NOMO-1 treated with DMSO at 0.1 percent for 48 hours (cell line): Measurements from ENCODE around the gene CPEB3.
"Not testable (repeated sequence)": the region's sequence is repeated elsewhere in the genome, so short reads cannot be mapped to it uniquely, and the experiment has no call there.

ENCODE experiments used
- DNase-seq: peaks from one replicate; lab custom pipeline; 2025; ENCODE audit not compliant: unreplicated experiment; lab: John Stamatoyannopoulos, UW

The CPEB3 gene

DNA sequence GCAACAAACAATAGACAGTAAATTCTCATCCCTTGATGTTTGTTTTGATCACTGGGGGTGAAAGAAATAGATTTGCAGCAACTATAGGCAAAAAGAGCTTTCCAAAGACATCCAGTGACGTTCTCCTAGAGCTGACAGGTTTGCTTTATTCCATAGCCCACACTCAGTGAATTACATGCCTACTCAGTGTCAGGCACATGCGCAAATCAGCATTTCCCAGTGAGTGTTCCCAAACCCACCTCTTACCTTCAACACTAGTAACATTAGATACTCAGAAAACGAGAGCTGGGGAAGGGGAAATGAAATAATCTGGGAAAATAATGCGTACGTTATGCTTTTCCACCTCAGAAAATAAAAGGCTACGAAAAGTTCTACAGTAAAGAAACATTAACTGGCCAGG lies 144.1 kb downstream of the CPEB3 start:
- DNase-seq, result no peak

DNA sequence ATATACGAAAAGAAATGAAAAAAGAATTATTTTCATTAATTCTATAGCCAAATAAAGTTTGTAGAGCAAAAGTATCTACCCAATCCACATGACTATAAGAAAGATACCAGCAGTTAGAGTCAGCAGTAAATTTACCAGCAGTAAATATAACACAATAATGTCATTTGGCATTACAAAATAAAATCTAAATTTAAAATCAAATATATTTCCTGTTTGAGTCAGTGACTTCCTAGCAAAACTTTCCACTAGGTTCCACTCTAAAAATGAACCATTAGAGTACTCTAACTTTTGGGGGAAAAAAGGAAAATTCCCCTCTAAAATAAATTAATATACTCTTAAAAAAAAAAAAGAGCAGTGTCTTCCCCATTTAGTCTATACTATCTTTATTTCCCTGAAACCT lies 144.8 kb downstream of the CPEB3 start:
- no peak for DNase-seq

- peak; percentile 75 for DNase-seq
Measured at GRCh38 chr10:92142949-92143348, 147.9 kb downstream of the CPEB3 start.

- no peak for DNase-seq
Measured at GRCh38 chr10:92142512-92142911, 148.4 kb downstream of the CPEB3 start.

DNA sequence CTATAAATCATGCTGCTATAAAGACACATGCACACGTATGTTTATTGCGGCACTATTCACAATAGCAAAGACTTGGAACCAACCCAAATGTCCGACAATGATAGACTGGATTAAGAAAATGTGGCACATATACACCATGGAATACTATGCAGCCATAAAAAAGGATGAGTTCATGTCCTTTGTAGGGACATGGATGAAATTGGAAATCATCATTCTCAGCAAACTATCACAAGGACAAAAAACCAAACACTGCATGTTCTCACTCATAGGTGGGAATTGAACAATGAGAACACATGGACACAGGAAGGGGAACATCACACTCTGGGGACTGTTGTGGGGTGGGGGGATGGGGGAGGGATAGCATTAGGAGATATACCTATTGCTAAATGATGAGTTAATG lies 149.7 kb downstream of the CPEB3 start:
- DNase-seq, result not testable (repeated sequence)

DNA sequence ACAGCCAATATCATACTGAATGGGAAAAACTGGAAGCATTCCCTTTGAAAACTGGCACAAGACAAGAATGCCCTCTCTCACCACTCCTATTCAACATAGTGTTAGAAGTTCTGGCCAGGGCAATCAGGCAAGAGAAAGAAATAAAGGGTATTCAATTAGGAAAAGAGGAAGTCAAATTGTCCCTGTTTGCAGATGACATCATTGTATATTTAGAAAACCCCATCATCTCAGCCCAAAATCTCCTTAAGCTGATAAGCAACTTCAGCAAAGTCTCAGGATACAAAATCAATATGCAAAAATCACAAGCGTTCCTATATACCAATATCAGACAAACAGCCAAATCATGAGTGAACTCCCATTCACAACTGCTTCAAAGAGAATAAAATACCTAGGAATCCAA lies 156.8 kb downstream of the CPEB3 start:
- not testable (repeated sequence) for DNase-seq

DNA sequence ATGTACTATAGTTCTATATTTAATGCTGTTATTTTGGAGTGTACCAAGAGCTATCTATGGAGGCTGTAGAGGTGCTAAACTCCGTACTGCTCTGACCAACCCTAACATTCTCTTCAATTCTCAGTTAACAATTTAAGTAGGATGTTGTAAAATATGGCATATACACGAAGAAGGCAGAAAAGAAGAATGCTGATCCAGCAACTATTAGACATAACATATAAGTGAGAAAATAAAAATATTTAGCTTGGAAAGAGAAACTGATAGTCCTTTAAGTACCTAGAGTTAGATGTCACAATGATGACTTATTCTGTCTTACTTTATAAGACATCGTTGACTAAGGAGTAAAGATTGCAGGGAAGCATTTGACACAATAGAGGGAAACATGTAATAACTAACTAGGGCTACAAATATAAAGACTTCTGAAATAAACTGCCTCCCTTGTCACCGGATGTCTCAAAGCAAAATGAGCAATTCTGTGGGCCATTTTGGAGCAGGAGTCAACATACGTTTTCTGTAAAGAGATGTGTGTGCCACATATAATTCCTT lies 159.5 kb downstream of the CPEB3 start:
- no peak for DNase-seq

- no peak for DNase-seq
Measured at GRCh38 chr10:92130622-92131274, 160.1 kb downstream of the CPEB3 start.

- DNase-seq, result no peak
Measured at GRCh38 chr10:92126100-92126650, 164.7 kb downstream of the CPEB3 start.

DNA sequence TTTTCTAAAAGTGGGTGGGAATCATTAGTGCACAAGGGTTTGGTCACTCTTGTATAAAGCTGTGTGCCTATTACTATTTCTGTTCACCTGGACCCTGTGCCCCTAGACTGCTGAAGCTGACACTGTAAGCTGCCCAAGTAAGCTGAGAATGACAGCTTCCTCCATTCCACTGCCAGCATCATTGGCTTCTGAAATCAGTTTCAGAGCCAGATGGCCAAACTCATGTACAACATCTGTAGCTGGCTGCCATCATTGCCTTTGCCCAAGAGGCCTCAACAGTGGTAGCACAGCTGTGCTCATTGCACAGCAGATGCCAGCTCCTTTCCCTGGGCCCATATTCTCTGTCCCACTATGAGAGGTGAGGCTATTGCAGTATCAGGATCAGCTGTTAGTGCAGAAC lies 165.7 kb downstream of the CPEB3 start:
- DNase-seq, result no peak

- DNase-seq, result no peak
Measured at GRCh38 chr10:92124616-92125143, 166.2 kb downstream of the CPEB3 start.

GRCh38 chr10:92124020-92124419 lies 166.9 kb downstream of the CPEB3 start:
- no peak for DNase-seq

- DNase-seq, result no peak
Measured at GRCh38 chr10:92122941-92123450, 167.9 kb downstream of the CPEB3 start.

DNA sequence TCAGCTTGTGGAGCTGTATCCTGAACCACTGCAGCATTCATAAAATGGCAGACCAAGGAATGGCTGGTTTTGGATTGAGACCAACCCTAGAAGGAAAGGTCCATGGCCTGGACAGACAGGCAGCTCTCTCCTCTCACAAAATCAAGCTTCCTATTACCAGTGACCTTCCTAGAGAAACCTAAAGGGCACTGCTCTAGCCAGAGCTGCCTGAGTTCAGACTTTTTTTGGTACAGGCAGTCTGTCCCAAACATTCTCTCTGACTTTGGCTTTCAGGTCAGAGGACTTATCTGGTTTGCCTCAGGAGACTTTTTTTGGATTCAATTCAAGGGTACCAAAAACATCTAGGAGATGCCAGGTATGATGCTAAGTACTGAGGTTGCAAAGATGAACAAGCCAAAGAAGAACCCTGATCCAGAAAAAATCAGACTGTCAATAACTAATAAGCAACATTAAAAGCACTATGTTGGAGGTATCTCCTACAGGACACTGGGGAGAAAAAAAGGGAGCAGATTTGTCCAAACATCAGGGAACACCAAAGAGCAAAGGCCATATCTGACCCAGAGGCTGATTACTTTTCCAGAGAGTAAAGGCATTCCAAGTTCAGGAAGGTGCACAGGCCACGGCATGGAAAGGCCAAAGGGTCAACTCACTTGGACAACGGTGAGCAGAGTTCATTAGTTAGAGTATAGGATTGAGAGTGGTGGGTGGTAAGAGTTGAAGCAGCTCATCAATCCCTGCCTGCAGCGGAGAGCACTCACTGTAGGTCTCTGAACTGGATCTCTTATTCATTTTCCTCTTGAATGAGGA lies 169.0 kb downstream of the CPEB3 start:
- no peak for DNase-seq

DNA sequence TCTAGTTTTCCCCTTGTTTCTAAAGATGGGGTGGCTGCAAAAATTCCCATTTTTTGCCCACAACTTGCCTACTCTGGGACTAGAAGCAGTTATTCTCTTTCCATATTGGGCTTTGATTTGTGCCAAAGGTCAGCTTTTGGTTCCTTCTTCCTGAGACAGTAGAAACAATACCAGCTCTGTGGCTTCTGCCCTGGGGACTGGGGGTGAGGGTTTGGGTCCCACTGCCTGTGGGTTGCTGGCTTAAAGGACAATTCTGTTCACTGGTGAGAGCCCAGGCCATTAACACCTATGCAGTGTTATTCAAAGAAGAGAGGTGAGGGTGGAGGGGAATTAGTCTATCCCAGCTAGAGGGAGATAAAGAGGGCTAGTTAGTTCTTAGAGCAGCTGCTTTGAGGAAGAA lies 171.5 kb downstream of the CPEB3 start:
- DNase-seq, result no peak

- DNase-seq, result not testable (repeated sequence)
Measured at GRCh38 chr10:92114917-92115316, 176.0 kb downstream of the CPEB3 start.

DNA sequence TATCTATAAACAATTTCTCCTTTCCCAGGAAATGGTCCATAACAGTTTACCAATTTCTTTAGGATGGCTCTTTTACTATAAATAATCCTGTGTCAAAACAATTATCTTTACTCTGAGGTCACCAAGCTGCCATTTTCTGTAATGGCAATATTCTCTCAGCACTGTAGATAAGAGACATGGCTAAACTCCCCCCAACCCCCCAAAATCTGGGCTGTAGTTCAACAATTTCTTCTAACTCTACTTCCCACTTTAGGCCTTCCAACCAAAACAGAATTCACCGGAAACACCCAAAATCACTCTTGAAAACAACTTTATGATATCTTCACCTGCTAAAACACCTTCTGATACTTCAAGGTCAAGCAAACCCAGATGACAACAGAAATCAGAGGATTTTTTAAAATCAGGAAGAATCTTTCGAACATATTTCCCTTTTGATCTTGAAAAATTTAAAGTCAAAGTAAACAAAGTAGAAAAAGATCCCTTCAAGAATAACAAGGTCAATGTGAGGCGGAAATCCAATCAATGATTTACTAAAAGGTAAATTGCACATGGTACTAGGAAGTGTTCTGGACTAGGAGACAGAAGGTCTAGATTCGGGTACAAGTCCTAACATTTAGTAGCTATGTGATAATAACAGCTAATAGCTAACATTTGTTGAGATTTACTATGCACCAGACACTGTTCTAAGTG lies 176.8 kb downstream of the CPEB3 start:
- DNase-seq, result no peak

DNA sequence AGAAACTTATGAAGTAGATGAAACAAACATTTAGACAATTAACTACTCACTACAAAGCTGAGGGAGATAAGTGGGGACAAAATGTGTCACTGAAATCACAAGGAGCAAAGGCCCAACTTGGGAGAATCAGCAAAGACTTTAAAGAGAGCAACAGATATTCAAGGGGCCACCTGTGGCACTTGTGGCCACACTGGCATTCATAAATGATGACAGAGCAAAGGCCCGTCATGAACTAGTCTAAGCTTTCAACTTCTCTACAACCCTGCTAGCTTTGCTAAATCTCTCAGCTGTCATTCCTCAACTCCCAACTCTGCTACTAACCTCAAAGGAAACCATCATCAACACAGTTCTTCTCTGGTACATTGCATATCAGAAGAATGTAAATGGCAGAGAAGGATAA lies 178.4 kb downstream of the CPEB3 start:
- no peak for DNase-seq

DNA sequence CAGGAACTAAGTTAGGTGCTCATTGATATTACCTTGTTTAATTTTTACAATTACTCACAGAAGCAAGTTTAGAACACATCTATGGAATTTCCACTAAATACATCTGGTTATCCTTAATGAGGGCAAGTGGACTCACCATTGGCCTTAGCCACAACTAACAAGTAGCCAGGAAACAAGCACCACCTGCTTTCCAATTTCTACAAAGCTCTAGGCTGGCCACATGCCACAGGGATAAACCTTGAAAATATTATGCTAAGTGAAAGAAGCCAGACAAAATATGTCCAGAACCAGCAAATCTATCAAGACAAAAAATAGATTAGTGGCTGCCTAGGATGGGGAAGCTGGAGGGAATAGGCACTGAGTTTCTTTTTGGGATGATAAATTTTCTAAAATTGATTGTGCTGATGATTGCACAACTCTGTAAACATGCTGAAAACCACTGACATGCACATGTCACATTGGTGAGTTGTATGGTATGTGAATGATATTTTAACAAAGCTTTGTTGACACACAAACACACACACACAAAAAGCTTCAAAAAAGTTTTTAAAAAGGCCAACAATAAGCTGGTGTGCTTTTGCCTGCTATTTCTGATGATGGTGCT lies 179.4 kb downstream of the CPEB3 start:
- DNase-seq, result no peak

GRCh38 chr10:92110039-92110794 lies 180.7 kb downstream of the CPEB3 start:
- DNase-seq, result peak; percentile 50
